OCI-LY7 (cell line): ENCODE results near the gene UQCRC1. TPM values are rescaled to one million over a fixed set of nuclear protein-coding genes. Genes with fewer than 3 reads are reported as not detected.

ENCODE experiments used
- BruUV-seq: library from RNA; stranded (reverse); fragments of 400-500 nt; replicated peaks from 2 replicates; lab custom pipeline; 2021; lab: Mats Ljungman, UMichigan
- CTCF ChIA-PET: fragments of 300-600 bp; sonication (Branson Sonifier 250); formaldehyde crosslinking; loops from one replicate; lab custom pipeline; 2022; ENCODE audit warnings: antibody characterized with exemption; ENCODE audit not compliant: unreplicated experiment; lab: Charles Lee
- POLR2A ChIA-PET: fragments of 300-600 bp; sonication (Branson Sonifier 250); formaldehyde crosslinking; loops from one replicate; lab custom pipeline; 2022; ENCODE audit warnings: antibody characterized with exemption; lab: Charles Lee
- DNase-seq: peaks from one replicate; pipeline ENCODE4 v3.0.0-alpha.2; 2015; ENCODE audit warnings: low spot score
- H2AFZ ChIP-seq: fragments of 200-600 bp; sonication (generic), shearing (Covaris generic); 2 replicates; pipeline ENCODE4 v1.6.1; 2014; ENCODE audit warnings: mild to moderate bottlenecking, antibody characterized with exemption, low read length, moderate library complexity
- H3K27ac ChIP-seq: fragments of 200-600 bp; sonication (generic); 2 replicates; pipeline ENCODE4 v1.5.1; 2014; ENCODE audit warnings: mixed run types, low read depth, mild to moderate bottlenecking, moderate library complexity, low read length, inconsistent platforms; ENCODE audit not compliant: poor library complexity, severe bottlenecking
- H3K36me3 ChIP-seq: fragments of 200-600 bp; sonication (generic); 2 replicates; pipeline ENCODE4 v1.6.1; 2014; ENCODE audit warnings: mild to moderate bottlenecking, antibody characterized with exemption, low read length, moderate library complexity, mixed read lengths; ENCODE audit not compliant: insufficient read depth
- H3K4me1 ChIP-seq: fragments of 200-600 bp; sonication (generic); 2 replicates; pipeline ENCODE4 v1.5.1; 2014; ENCODE audit warnings: mild to moderate bottlenecking, low read length; ENCODE audit not compliant: insufficient read depth, poor library complexity, severe bottlenecking
- H3K4me2 ChIP-seq: fragments of 200-600 bp; sonication (generic); 2 replicates; pipeline ENCODE4 v1.6.1; 2014; ENCODE audit warnings: mild to moderate bottlenecking, low read length
- H3K4me3 ChIP-seq: fragments of 200-600 bp; sonication (generic); 2 replicates; pipeline ENCODE4 v1.5.1; 2014; ENCODE audit warnings: mild to moderate bottlenecking, low read depth, low read length; ENCODE audit not compliant: poor library complexity, severe bottlenecking
- H3K79me2 ChIP-seq: fragments of 200-600 bp; sonication (generic); 2 replicates; pipeline ENCODE4 v1.6.1; 2016; ENCODE audit warnings: low read depth, mild to moderate bottlenecking, low read length, moderate library complexity, mixed read lengths; ENCODE audit not compliant: insufficient read depth
- H3K9me2 ChIP-seq: fragments of 200-600 bp; sonication (generic); 2 replicates; pipeline ENCODE4 v1.6.1; 2016; ENCODE audit warnings: mild to moderate bottlenecking, low read length, mixed read lengths; ENCODE audit not compliant: insufficient read depth
- H3K9me3 ChIP-seq: fragments of 200-600 bp; sonication (generic); 2 replicates; pipeline ENCODE4 v1.6.1; 2014; ENCODE audit warnings: mild to moderate bottlenecking, mixed run types, low read length, mixed read lengths
- H4K20me1 ChIP-seq: fragments of 200-600 bp; sonication (generic); 2 replicates; pipeline ENCODE4 v1.6.1; 2014; ENCODE audit warnings: mild to moderate bottlenecking, antibody characterized with exemption, low read length, moderate library complexity, mixed read lengths; ENCODE audit not compliant: insufficient read depth
- EZH2phosphoT487 ChIP-seq: fragments of 200-600 bp; sonication (generic); IDR thresholded peaks from 2 replicates; pipeline ENCODE4 v1.6.1; 2018; ENCODE audit warnings: low read depth, borderline replicate concordance, mild to moderate bottlenecking, mixed run types, antibody characterized with exemption, low read length, moderate library complexity, mixed read lengths
- intact Hi-C: fragments of 100-400 bp; cut with micrococcal nuclease; formaldehyde crosslinking; loops from one replicate; pipeline ENCODE4 v1.10.0; 2022; ENCODE audit not compliant: unreplicated experiment
- total RNA-seq, 2 experiments: library from RNA; depleted of rRNA in 1 of 2; stranded (reverse); fragments of >200 nt in 1 of 2; shearing (Covaris generic) in 1 of 2; gene quantifications; 2 replicates each; pipeline ENCODE4 v1.2.3, GENCODE V29; 2014 to 2022
- TF ChIP-seq, protein P1 (sequence below): fragments of 200-600 bp; sonication (generic); conservative IDR thresholded peaks from 2 replicates; pipeline ENCODE4 v1.5.1; 2014; ENCODE audit warnings: mild to moderate bottlenecking, antibody characterized with exemption, low read length, moderate library complexity, mixed read lengths

UQCRC1 gene
- total RNA-seq, 2 experiments from 2014 or later: 125 to 194 TPM

DNA sequence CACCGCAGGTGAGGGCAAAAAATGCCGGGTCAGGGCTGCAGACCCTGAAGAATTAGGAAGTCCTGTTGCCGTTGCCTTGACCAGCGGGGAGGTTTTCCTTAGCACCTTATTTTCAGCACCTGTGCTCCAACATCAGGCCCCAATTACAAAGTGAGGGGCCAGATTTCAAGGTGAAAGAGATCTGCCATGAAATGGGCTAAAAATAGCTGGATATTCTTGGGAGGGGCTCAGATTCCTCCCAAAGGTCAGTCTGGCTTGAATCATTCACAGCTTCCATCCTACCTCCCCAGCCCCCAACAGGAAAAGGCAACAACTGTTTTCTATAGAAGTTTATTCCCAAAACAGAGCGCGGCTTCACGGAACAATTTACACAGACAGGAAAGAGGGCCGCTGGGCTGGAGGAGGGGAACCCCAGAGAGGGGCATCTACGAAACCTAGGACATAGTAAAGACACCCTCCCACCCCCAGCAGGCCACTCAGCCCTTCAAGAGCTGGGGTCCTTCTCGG, 26.8 kb upstream of the UQCRC1 start:
- H2AFZ ChIP-seq: peak overlapping the region; percentile 83
- peaks cover 27% of the 10 kb centered on the region for H3K4me1 ChIP-seq
- no peaks in the 10 kb centered on the region for H3K36me3 ChIP-seq
- POLR2A ChIA-PET: interaction anchor here (0.5 to 0.9 kb wide), 5 partner anchors 11 to 285 kb away, joined by 3 to 4 read pairs (median 3); no protein-coding TSS in a partner anchor
- H3K9me3 ChIP-seq: no peaks in the 10 kb centered on the region
- TF ChIP-seq, protein P1, sequence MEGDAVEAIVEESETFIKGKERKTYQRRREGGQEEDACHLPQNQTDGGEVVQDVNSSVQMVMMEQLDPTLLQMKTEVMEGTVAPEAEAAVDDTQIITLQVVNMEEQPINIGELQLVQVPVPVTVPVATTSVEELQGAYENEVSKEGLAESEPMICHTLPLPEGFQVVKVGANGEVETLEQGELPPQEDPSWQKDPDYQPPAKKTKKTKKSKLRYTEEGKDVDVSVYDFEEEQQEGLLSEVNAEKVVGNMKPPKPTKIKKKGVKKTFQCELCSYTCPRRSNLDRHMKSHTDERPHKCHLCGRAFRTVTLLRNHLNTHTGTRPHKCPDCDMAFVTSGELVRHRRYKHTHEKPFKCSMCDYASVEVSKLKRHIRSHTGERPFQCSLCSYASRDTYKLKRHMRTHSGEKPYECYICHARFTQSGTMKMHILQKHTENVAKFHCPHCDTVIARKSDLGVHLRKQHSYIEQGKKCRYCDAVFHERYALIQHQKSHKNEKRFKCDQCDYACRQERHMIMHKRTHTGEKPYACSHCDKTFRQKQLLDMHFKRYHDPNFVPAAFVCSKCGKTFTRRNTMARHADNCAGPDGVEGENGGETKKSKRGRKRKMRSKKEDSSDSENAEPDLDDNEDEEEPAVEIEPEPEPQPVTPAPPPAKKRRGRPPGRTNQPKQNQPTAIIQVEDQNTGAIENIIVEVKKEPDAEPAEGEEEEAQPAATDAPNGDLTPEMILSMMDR: no peak
- TF ChIP-seq EZH2phosphoT487: no peak
- H3K9me2 ChIP-seq: no peaks in the 10 kb centered on the region
- intact Hi-C loops: loop anchor here (10.0 kb wide), 2 partner anchors 191 to 231 kb away; partner anchors contain the start of genes ATRIP, CCDC51 and TMA7
- CTCF ChIA-PET: interaction anchor here (0.5 to 2.0 kb wide), 7 partner anchors 21 to 196 kb away, joined by 3 to 10 read pairs (median 3); partner anchors contain the start of genes CCDC51, CELSR3, PFKFB4 and TMA7
- H3K4me3 ChIP-seq: peak overlapping the region; percentile 87
- no peak for DNase-seq
- H3K27ac ChIP-seq: peak overlapping the region; percentile 52
- peak overlapping the region; percentile 80 for H3K4me2 ChIP-seq
- H3K79me2 ChIP-seq: no peaks in the 10 kb centered on the region
- H4K20me1 ChIP-seq: no peaks in the 10 kb centered on the region; the same call in 1 of the 2 replicates
- BruUV-seq: no TSS peak

DNA sequence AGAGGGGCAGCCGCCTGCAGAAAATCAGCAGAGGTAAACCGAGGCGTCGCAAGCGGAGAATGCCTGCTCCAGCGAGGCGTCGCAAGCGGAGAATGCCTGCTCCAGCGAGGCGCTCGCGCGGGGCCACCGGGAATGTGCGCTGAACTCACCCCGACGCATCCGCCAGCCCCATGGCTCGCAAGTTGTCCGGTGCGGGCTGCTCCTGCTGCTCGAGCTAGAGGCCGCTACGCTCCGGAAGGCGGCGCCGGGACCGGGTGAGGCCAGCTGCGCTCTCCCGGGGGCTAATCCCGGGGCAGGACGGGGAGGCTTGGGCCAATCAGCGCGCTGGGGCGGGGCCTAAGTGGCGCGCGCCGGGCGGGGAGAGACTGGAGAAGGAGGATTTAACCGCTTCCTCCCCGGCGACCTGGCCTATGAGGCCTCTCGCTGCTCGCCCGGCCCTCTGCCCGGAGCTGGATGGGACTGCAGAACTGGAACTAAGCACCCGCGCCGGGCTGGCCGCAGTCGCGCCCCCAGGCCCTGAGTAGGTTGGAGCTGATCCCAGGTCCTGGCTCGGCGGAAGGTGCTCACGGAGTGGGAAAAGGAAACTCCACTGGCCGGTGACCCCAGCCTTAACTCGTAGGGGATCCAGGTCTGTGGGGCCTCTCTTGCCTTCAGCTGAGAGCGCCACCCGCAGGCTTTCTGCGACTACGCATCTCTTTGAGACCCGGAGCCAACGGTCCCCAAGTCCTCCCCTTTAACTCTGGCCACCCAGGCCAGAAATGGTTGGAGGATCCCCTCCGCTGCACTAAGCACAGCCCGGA, 26.0 kb upstream of the UQCRC1 start, which contains the start of gene SLC26A6:
SLC26A6 (minus strand) TSS at position 240 of the 800 bp plus-strand sequence; CDS start at position 172, 68 bp downstream.
- Histone ChIP-seq H3K9me2 (no peaks in the 10 kb centered on the region), H2AFZ (peak within 1 kb of the TSS; percentile 83), H4K20me1 (no peaks in the 10 kb centered on the region; the same call in 1 of the 2 replicates), H3K9me3 (no peaks in the 10 kb centered on the region), H3K79me2 (no peaks in the 10 kb centered on the region), H3K4me3 (peak within 1 kb of the TSS; percentile 87), H3K27ac (peak within 1 kb of the TSS; percentile 52), H3K36me3 (no peaks in the 10 kb centered on the region; the same call in 1 of the 2 replicates), H3K4me2 (peak within 1 kb of the TSS; percentile 82), H3K4me1 (peaks cover 27% of the 10 kb centered on the region)
- CTCF ChIA-PET: interaction anchor here (0.5 to 2.0 kb wide), 9 partner anchors 22 to 241 kb away, joined by 3 to 10 read pairs (median 3); partner anchors contain the start of genes CCDC51, CELSR3, PFKFB4 and TMA7
- no TSS peak for BruUV-seq
- TF ChIP-seq EZH2phosphoT487: no peak
- TF ChIP-seq, protein P1: peak; percentile 85
- peak; percentile 96 for DNase-seq
- POLR2A ChIA-PET: interaction anchor here (0.6 to 1.6 kb wide), 4 partner anchors 10 to 74 kb away, joined by 3 to 4 read pairs (median 3); no protein-coding TSS in a partner anchor
- intact Hi-C loops: loop anchor here (1.0 to 10.0 kb wide), 7 partner anchors 21 to 231 kb away; partner anchors contain the start of genes ATRIP, CCDC51, TMA7 and UQCRC1
